SK-N-SH (cell line): Measurements from ENCODE around the gene KRTAP9-8. TPM values are rescaled to one million over a fixed set of nuclear protein-coding genes. Genes with fewer than 3 reads are reported as not detected.

Experiments used
- CTCF ChIA-PET: fragments of 300-600, 350-600 bp; formaldehyde crosslinking; extraction: SDS; loops from one replicate; lab custom pipeline; 2021; lab: Yijun Ruan, JAX
- POLR2A ChIA-PET: fragments of 350-600 bp; sonication (Branson Sonifier 250); formaldehyde crosslinking; extraction: SDS; loops from one replicate; lab custom pipeline; 2020; ENCODE audit warnings: antibody characterized with exemption, inconsistent platforms; lab: Yijun Ruan, JAX
- DNase-seq: peaks from one replicate; pipeline ENCODE4 v3.0.0; 2012
- H2AFZ ChIP-seq: fragments of 200-600 bp; sonication (generic); 2 replicates; pipeline ENCODE4 v1.8.1; 2016; ENCODE audit warnings: antibody characterized with exemption, mild to moderate bottlenecking, low read depth
- H3F3A ChIP-seq: fragments of 200-600 bp; sonication (generic); replicated peaks from 2 replicates; pipeline ENCODE3; 2016; ENCODE audit warnings: antibody characterized with exemption, mild to moderate bottlenecking; ENCODE audit not compliant: insufficient read depth
- H3K27ac ChIP-seq, 2 experiments: fragments of 200-500 bp in 1 of 2; fragments of 200-600 bp in 1 of 2; sonication (Bioruptor generic) in 1 of 2; sonication (generic), shearing (Covaris generic) in 1 of 2; 2 replicates each; pipeline versions ENCODE4 v1.5.1 to v1.6.1; 2014 to 2016; ENCODE audit warnings: low read depth in 2 of 2, inconsistent platforms in 1 of 2, low read length in 1 of 2, mild to moderate bottlenecking in 1 of 2, mixed read lengths in 1 of 2
- H3K27me3 ChIP-seq: fragments of 200-600 bp; sonication (generic), shearing (Covaris generic); 2 replicates; pipeline ENCODE4 v1.6.1; 2016; ENCODE audit warnings: mixed run types; ENCODE audit not compliant: insufficient read depth
- H3K36me3 ChIP-seq, 2 experiments: fragments of 200-500 bp in 1 of 2; fragments of 200-600 bp in 1 of 2; sonication (Bioruptor generic) in 1 of 2; sonication (generic) in 1 of 2; replicated peaks in 1 of 2; 2 replicates each; pipeline versions ENCODE3 to v1.5.1; 2014 to 2016; ENCODE audit warnings: low read length in 1 of 2, mild to moderate bottlenecking in 1 of 2; ENCODE audit not compliant: insufficient read depth in 2 of 2, control insufficient read depth in 1 of 2
- H3K4me1 ChIP-seq, 2 experiments: fragments of 200-500 bp in 1 of 2; fragments of 200-600 bp in 1 of 2; sonication (Bioruptor generic) in 1 of 2; sonication (generic), shearing (Covaris generic) in 1 of 2; 2 replicates each; pipeline versions ENCODE4 v1.5.1 to v1.6.1; 2014 to 2016; ENCODE audit warnings: low read depth in 1 of 2, low read length in 1 of 2, mixed run types in 1 of 2; ENCODE audit not compliant: insufficient read depth in 2 of 2, control insufficient read depth in 1 of 2
- H3K4me2 ChIP-seq: fragments of 200-600 bp; sonication (generic), shearing (Covaris generic); 2 replicates; pipeline ENCODE4 v1.6.1; 2017; ENCODE audit warnings: mixed run types
- H3K4me3 ChIP-seq, 2 experiments: fragments of 200-500 bp in 1 of 2; fragments of 200-600 bp in 1 of 2; sonication (Bioruptor generic) in 1 of 2; sonication (generic), shearing (Covaris generic) in 1 of 2; 2 replicates each; pipeline versions ENCODE4 v1.5.1 to v1.8.1; 2014 to 2016; ENCODE audit warnings: low read depth in 2 of 2, inconsistent platforms in 1 of 2, low read length in 1 of 2, mild to moderate bottlenecking in 1 of 2, mixed read lengths in 1 of 2, moderate library complexity in 1 of 2
- H3K79me2 ChIP-seq: fragments of 200-600 bp; sonication (generic); 2 replicates; pipeline ENCODE4 v1.8.1; 2017; ENCODE audit warnings: mild to moderate bottlenecking; ENCODE audit not compliant: insufficient read depth
- H3K9ac ChIP-seq: fragments of 200-600 bp; sonication (generic); 2 replicates; pipeline ENCODE4 v1.6.1; 2017; ENCODE audit warnings: mixed run types
- H3K9me2 ChIP-seq: fragments of 200-600 bp; sonication (generic); 2 replicates; pipeline ENCODE4 v1.6.1; 2017; ENCODE audit warnings: mixed run types
- H3K9me3 ChIP-seq: fragments of 200-600 bp; sonication (generic); 2 replicates; pipeline ENCODE4 v1.6.1; 2017; ENCODE audit warnings: mixed run types, mild to moderate bottlenecking, moderate library complexity
- H4K20me1 ChIP-seq: fragments of 200-600 bp; sonication (generic); 2 replicates; pipeline ENCODE4 v1.6.1; 2017; ENCODE audit warnings: mild to moderate bottlenecking, mixed run types; ENCODE audit not compliant: insufficient read depth
- CHD2 ChIP-seq: fragments of 150-350 bp; IDR thresholded peaks from 2 replicates; pipeline ENCODE4 v1.6.1; 2018; ENCODE audit warnings: low read length; ENCODE audit not compliant: partially characterized antibody
- EP300 ChIP-seq, 2 experiments: IDR thresholded peaks; 2 replicates each; pipeline versions ENCODE4 v1.4.0 to v1.6.1; 2012; ENCODE audit warnings: borderline replicate concordance in 1 of 2, low read depth in 1 of 2, low read length in 1 of 2
- NRF1 ChIP-seq: IDR thresholded peaks from 2 replicates; pipeline ENCODE4 v1.6.1; 2012; ENCODE audit warnings: low read depth, mild to moderate bottlenecking, low read length
- POLR2AphosphoS5 ChIP-seq: IDR thresholded peaks from 2 replicates; pipeline ENCODE4 v1.6.1; 2012; ENCODE audit warnings: low read depth, low read length
- RAD21 ChIP-seq: IDR thresholded peaks from 2 replicates; pipeline ENCODE4 v1.6.1; 2012; ENCODE audit warnings: mild to moderate bottlenecking, low read length
- RCOR1 ChIP-seq: fragments of 150-350 bp; IDR thresholded peaks from 2 replicates; pipeline ENCODE4 v1.6.1; 2017; ENCODE audit warnings: antibody characterized with exemption, low read length
- REST ChIP-seq: IDR thresholded peaks from 2 replicates; pipeline ENCODE4 v1.6.1; 2012; ENCODE audit warnings: mild to moderate bottlenecking, low read depth, low read length, moderate library complexity
- RXRA ChIP-seq: IDR thresholded peaks from 2 replicates; pipeline ENCODE4 v1.4.0; 2012; ENCODE audit warnings: low read depth, mild to moderate bottlenecking, borderline replicate concordance
- TCF12 ChIP-seq: IDR thresholded peaks from 2 replicates; pipeline ENCODE4 v1.4.0; 2012
- USF2 ChIP-seq: fragments of 150-350 bp; IDR thresholded peaks from 2 replicates; pipeline ENCODE4 v1.6.1; 2017; ENCODE audit warnings: antibody characterized with exemption, low read length, low read depth, borderline replicate concordance
- WGBS: methylation state at CpG from one replicate; pipeline ENCODE4 v1.1.6; 2017; ENCODE audit warnings: low lambda C conversion rate; 5-methylcytosine and 5-hydroxymethylcytosine counted together
- polyA plus RNA-seq, 3 experiments: library from polyadenylated mRNA; depleted of rRNA; stranded (reverse); fragments of >200 nt; gene quantifications; 2 replicates each; pipeline ENCODE4 v1.2.3, GENCODE V29; 2012
- TF ChIP-seq, protein P1 (sequence below): IDR thresholded peaks from 2 replicates; pipeline ENCODE4 v1.4.0; 2012; ENCODE audit warnings: low read depth, borderline replicate concordance
- TF ChIP-seq, protein P2 (sequence below): fragments of 150-350 bp; IDR thresholded peaks from 2 replicates; pipeline ENCODE4 v1.6.1; 2016; ENCODE audit warnings: mild to moderate bottlenecking, low read depth, low read length

Gene KRTAP9-8
- polyA plus RNA-seq, 1 of the 3 experiments (the other 2 are of a cell fraction), result not detected

DNA sequence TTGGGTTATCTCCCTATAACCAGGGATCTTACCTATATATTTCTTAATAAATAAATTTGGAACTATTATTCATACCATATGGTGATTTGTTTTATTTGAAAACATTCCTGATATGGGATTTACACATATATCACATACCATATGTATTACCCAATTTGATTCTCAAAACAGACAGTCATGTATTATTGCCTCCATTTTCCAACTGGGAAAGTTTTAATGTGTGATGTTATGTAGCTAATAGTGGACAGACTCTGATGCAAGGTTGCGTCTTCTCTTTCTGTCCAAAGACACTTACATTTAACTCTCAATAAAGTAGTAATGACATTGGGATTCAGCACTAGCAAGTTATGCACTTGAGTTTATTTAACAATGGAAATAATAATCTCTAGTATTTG, 18.5 kb downstream of the KRTAP9-8 start:
- Histone ChIP-seq H3K36me3 (no peaks in the 10 kb centered on the region), H3K4me3 (no peak overlapping the region), H4K20me1 (no peaks in the 10 kb centered on the region), H3K27ac (no peak overlapping the region), H3F3A (peaks cover 3% of the 10 kb centered on the region), H3K9me2 (no peaks in the 10 kb centered on the region), H3K27me3 (peaks cover 23% of the 10 kb centered on the region), H3K9me3 (no peaks in the 10 kb centered on the region), H3K79me2 (no peaks in the 10 kb centered on the region), H3K4me2 (no peak overlapping the region), H3K4me1 (no peaks in the 10 kb centered on the region), H3K9ac (no peak overlapping the region), H2AFZ (no peak overlapping the region)
- 52% methylated on average over 1 of the region's 1 CpG for WGBS
- CTCF ChIA-PET, result interaction anchor here (0.7 kb wide), 1 partner anchor 20 kb away, joined by 3 read pairs; no protein-coding TSS in a partner anchor
- TF ChIP-seq REST (no peak), TCF12 (no peak), RAD21 (no peak), USF2 (no peak), NRF1 (no peak), RXRA (no peak), CHD2 (no peak), RCOR1 (no peak), POLR2AphosphoS5 (no peak), EP300 (IDR thresholded peaks at IDR 0.05; ENCODE audit: borderline replicate concordance in 1 of 2, low read depth in 1 of 2, low read length in 1 of 2) (no peak)
- TF ChIP-seq, protein P1, sequence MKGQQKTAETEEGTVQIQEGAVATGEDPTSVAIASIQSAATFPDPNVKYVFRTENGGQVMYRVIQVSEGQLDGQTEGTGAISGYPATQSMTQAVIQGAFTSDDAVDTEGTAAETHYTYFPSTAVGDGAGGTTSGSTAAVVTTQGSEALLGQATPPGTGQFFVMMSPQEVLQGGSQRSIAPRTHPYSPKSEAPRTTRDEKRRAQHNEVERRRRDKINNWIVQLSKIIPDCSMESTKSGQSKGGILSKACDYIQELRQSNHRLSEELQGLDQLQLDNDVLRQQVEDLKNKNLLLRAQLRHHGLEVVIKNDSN, result no peak
- TF ChIP-seq, protein P2, sequence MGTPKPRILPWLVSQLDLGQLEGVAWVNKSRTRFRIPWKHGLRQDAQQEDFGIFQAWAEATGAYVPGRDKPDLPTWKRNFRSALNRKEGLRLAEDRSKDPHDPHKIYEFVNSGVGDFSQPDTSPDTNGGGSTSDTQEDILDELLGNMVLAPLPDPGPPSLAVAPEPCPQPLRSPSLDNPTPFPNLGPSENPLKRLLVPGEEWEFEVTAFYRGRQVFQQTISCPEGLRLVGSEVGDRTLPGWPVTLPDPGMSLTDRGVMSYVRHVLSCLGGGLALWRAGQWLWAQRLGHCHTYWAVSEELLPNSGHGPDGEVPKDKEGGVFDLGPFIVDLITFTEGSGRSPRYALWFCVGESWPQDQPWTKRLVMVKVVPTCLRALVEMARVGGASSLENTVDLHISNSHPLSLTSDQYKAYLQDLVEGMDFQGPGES, result no peak
- DNase-seq, result no peak
- POLR2A ChIA-PET, result no interaction called here
